Parathyroid adenoma (tissue), 2 donors: ENCODE data around the gene NR3C2.

Experiments used
- H2AFZ ChIP-seq: fragments of 300-600 bp; sonication (generic); one replicate; pipeline ENCODE4 v1.7.0; 2017; ENCODE audit warnings: antibody characterized with exemption, mild to moderate bottlenecking
- H3K27ac ChIP-seq: fragments of 300-600 bp; sonication (generic); one replicate; pipeline ENCODE4 v1.7.0; 2017
- H3K27me3 ChIP-seq: fragments of 300-600 bp; sonication (generic); one replicate; pipeline ENCODE4 v1.7.0; 2017; ENCODE audit warnings: low read length; ENCODE audit not compliant: control insufficient read depth, insufficient read depth
- H3K36me3 ChIP-seq: fragments of 300-600 bp; sonication (generic); one replicate; pipeline ENCODE4 v1.7.0; 2017; ENCODE audit warnings: low read length; ENCODE audit not compliant: control insufficient read depth, insufficient read depth
- H3K4me1 ChIP-seq: fragments of 300-600 bp; sonication (generic); one replicate; pipeline ENCODE4 v1.7.0; 2017; ENCODE audit warnings: control low read depth
- H3K4me2 ChIP-seq: fragments of 300-600 bp; sonication (generic); one replicate; pipeline ENCODE4 v1.7.0; 2017; ENCODE audit warnings: low read length
- H3K4me3 ChIP-seq: fragments of 300-600 bp; sonication (generic); one replicate; pipeline ENCODE4 v1.7.0; 2017; ENCODE audit warnings: low read depth, low read length
- H3K79me2 ChIP-seq: fragments of 300-600 bp; sonication (generic); one replicate; pipeline ENCODE4 v1.7.0; 2017; ENCODE audit warnings: control low read depth
- H3K9ac ChIP-seq: fragments of 300-600 bp; sonication (generic); one replicate; pipeline ENCODE4 v1.7.0; 2017; ENCODE audit warnings: mild to moderate bottlenecking
- H3K9me3 ChIP-seq: fragments of 300-600 bp; sonication (generic); one replicate; pipeline ENCODE4 v1.7.0; 2017; ENCODE audit warnings: low read length; ENCODE audit not compliant: control insufficient read depth
- TF ChIP-seq, protein P1 (sequence below): fragments of 300-600 bp; sonication (generic); IDR thresholded peaks from one replicate; pipeline ENCODE4 v1.7.0; 2017; ENCODE audit warnings: antibody characterized with exemption, mild to moderate bottlenecking
- donor health status: primary hyperparathyroidism.

Gene NR3C2

DNA sequence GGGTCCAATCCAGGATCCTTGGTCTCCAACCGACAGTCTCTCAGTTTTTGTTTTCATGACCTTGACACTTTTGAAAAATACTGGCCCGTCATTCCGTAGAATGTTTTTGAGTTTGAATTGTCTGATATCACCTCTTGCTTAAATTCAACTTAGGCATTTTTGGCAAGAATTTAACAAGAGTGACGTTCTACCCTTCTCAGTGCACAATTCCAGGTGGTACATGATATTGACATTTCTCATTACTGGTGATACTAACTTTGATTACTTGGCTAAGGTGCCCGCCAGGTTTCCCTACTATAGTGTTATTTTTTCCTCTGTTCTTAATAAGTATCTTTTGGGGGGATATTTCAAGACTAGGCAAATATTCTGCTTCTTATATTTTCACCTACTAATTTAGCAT lies 215.1 kb downstream of the NR3C2 start:
- Histone ChIP-seq H3K4me2 (no peak overlapping the region), H3K36me3 (no peaks in the 10 kb centered on the region), H2AFZ (no peak overlapping the region), H3K4me1 (peaks cover 18% of the 10 kb centered on the region), H3K79me2 (no peaks in the 10 kb centered on the region), H3K27ac (no peak overlapping the region), H3K4me3 (no peak overlapping the region), H3K9ac (no peak overlapping the region), H3K27me3 (no peaks in the 10 kb centered on the region), H3K9me3 (no peaks in the 10 kb centered on the region)
- TF ChIP-seq, protein P1, sequence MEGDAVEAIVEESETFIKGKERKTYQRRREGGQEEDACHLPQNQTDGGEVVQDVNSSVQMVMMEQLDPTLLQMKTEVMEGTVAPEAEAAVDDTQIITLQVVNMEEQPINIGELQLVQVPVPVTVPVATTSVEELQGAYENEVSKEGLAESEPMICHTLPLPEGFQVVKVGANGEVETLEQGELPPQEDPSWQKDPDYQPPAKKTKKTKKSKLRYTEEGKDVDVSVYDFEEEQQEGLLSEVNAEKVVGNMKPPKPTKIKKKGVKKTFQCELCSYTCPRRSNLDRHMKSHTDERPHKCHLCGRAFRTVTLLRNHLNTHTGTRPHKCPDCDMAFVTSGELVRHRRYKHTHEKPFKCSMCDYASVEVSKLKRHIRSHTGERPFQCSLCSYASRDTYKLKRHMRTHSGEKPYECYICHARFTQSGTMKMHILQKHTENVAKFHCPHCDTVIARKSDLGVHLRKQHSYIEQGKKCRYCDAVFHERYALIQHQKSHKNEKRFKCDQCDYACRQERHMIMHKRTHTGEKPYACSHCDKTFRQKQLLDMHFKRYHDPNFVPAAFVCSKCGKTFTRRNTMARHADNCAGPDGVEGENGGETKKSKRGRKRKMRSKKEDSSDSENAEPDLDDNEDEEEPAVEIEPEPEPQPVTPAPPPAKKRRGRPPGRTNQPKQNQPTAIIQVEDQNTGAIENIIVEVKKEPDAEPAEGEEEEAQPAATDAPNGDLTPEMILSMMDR = no peak

DNA sequence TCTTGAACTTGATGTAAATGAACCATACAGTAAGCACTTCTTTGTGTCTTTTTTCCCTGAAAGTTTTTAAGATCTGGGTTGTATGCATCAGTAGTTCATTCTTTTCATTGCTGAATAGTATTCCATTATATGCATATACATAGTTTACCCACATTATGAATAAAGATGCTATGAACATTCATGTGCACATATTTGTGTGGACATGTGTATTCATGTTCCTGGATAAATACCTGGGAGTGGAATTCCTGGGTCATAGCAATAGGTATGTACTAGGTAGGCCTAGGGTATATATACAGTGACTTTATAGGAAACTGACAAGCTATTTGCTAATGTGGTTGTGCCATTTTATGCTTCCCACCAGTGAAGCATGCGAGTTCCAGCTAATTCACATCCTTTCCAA lies 215.9 kb downstream of the NR3C2 start:
- H3K79me2 ChIP-seq = no peaks in the 10 kb centered on the region
- TF ChIP-seq, protein P1 = no peak
- no peak overlapping the region for H3K9ac ChIP-seq
- H3K27me3 ChIP-seq = no peaks in the 10 kb centered on the region
- H3K4me3 ChIP-seq = no peak overlapping the region
- H3K9me3 ChIP-seq = no peaks in the 10 kb centered on the region
- H3K36me3 ChIP-seq = no peaks in the 10 kb centered on the region
- H3K4me1 ChIP-seq = peaks cover 18% of the 10 kb centered on the region
- H3K27ac ChIP-seq = no peak overlapping the region
- no peak overlapping the region for H2AFZ ChIP-seq
- H3K4me2 ChIP-seq = no peak overlapping the region

DNA sequence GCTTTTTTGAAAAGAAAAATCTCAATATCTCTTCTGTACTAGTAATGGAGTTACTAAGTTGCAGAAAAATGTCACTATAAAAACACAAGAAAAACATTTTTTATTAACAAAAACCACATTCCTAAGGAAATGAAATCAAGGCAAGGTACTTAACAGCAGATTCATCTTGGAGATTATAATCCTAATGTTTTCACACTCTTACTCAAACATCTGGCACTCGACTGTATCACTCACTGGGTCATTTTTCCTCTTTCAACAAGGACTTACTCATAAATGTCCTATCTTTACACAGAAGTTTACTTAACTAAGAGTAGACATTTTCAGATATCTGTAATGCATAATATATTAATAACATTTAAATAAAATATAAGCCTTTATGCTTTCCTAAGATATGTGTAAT lies 216.6 kb downstream of the NR3C2 start:
- Histone ChIP-seq H2AFZ (no peak overlapping the region), H3K4me1 (peaks cover 18% of the 10 kb centered on the region), H3K9ac (no peak overlapping the region), H3K27me3 (no peaks in the 10 kb centered on the region), H3K4me2 (no peak overlapping the region), H3K9me3 (no peaks in the 10 kb centered on the region), H3K27ac (no peak overlapping the region), H3K36me3 (no peaks in the 10 kb centered on the region), H3K4me3 (no peak overlapping the region), H3K79me2 (no peaks in the 10 kb centered on the region)
- TF ChIP-seq, protein P1 = no peak

DNA sequence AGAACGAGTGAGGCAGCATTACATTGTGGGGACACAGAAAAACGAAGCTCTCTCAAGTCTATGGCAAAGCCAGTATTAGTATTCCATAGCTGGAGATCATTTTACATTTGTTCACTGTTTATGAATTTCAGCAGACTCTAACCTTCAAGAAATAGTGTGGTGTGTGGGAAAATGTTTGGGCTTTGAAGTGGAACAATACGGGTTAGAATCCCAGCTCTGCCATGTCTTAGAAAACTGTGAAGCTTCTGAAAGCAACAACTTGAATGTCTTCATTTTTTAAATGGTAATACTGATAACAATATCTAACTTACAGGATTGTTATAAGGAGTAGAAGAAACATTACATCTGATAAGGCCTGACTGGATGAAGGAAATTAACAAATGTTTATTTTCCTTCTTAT lies 217.7 kb downstream of the NR3C2 start:
- Histone ChIP-seq H2AFZ (no peak overlapping the region), H3K4me3 (no peak overlapping the region), H3K27me3 (no peaks in the 10 kb centered on the region), H3K79me2 (no peaks in the 10 kb centered on the region), H3K4me1 (peaks cover 10% of the 10 kb centered on the region), H3K9ac (no peak overlapping the region), H3K36me3 (no peaks in the 10 kb centered on the region), H3K9me3 (no peaks in the 10 kb centered on the region), H3K27ac (peak overlapping the region; percentile 64), H3K4me2 (no peak overlapping the region)
- TF ChIP-seq, protein P1 = no peak

DNA sequence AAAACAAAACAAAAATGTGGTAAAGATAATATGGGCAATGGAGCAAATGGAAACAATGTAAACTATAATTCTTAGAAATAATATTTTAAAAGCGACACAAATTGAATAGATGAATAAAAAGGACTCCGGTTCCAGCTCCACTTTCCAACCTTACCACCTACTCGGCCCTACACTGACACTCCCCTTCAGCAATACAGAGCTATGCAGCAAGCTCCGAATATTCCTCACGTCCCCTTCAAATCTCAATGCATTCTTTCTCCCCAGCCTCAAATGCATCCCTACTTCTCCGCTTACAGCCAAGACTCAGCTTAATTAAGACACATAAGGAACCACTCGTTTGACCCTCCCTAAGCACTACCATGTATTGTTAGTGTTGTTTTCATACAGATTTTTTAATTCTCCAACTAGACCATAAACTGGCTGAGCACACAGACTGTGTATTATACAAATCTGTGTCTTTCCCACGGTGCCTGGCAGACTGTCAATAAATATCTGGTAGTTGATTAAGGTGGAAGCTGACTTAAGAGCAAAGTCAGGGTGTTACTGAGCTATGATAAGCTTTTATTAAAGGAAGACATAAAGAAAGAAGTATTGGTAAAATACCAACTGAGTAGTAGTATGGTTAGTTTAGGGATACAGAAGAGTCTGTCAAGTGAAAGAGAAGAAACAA lies 219.1 kb downstream of the NR3C2 start:
- no peaks in the 10 kb centered on the region for H3K79me2 ChIP-seq
- no peak overlapping the region for H3K4me3 ChIP-seq
- no peak overlapping the region for H3K4me2 ChIP-seq
- H3K9ac ChIP-seq = no peak overlapping the region
- peaks cover 4% of the 10 kb centered on the region for H3K4me1 ChIP-seq
- TF ChIP-seq, protein P1 = no peak
- no peak overlapping the region for H2AFZ ChIP-seq
- H3K9me3 ChIP-seq = no peaks in the 10 kb centered on the region
- no peak overlapping the region for H3K27ac ChIP-seq
- no peaks in the 10 kb centered on the region for H3K36me3 ChIP-seq
- no peaks in the 10 kb centered on the region for H3K27me3 ChIP-seq
